B cell (primary cell): Measurements from ENCODE around the gene SLC22A12. TPM values are rescaled to one million over a fixed set of nuclear protein-coding genes. Genes with fewer than 3 reads are reported as not detected.

Experiments used
- ATAC-seq: fragments of 200-7000 bp; cut with Tn5 transposase; one replicate; pipeline ENCODE4 v1.10.0; 2021; ENCODE audit warnings: low read depth, mild to moderate bottlenecking, moderate number of reproducible peaks, moderate library complexity
- CTCF ChIA-PET: fragments of 350-600 bp; sonication (Branson Sonifier 250); formaldehyde crosslinking; loops from one replicate; lab custom pipeline; 2021; ENCODE audit warnings: antibody characterized with exemption, inconsistent platforms; lab: Charles Lee
- POLR2A ChIA-PET: fragments of 350-600 bp; sonication (Branson Sonifier 250); formaldehyde crosslinking; loops from one replicate; lab custom pipeline; 2021; ENCODE audit warnings: antibody characterized with exemption; lab: Charles Lee
- DNase-seq: peaks from one replicate; pipeline ENCODE4 v3.0.0; 2013
- H2AFZ ChIP-seq: 2 replicates; pipeline ENCODE4 v1.6.1; 2012; ENCODE audit warnings: mild to moderate bottlenecking, low read depth, low read length; ENCODE audit not compliant: insufficient read depth, poor library complexity, severe bottlenecking
- H3K27ac ChIP-seq, 2 donors: 1 replicate in 1 of 2; 2 replicates in 1 of 2; pipeline ENCODE4 v1.5.1; 2012 to 2013; ENCODE audit warnings: low read length in 2 of 2, mild to moderate bottlenecking in 2 of 2, moderate library complexity in 1 of 2
- H3K27me3 ChIP-seq, 4 experiments: fragments of 200-600 bp in 1 of 4; sonication (generic) in 1 of 4; replicated peaks in 1 of 4; 1 replicate in 2 of 4; 2 replicates in 2 of 4; pipeline versions ENCODE4 v1.6.1 to v1.7.0; 2013 to 2016; ENCODE audit warnings: low read length in 3 of 4, mild to moderate bottlenecking in 2 of 4, mixed read lengths in 1 of 4, moderate library complexity in 1 of 4; ENCODE audit not compliant: insufficient read depth in 4 of 4, control insufficient read depth in 3 of 4; ENCODE audit errors: control extremely low read depth in 1 of 4
- H3K36me3 ChIP-seq, 2 experiments: replicated peaks in 1 of 2; 1 replicate in 1 of 2; 2 replicates in 1 of 2; pipeline versions ENCODE4 v1.6.1 to v1.7.1; 2013; ENCODE audit warnings: low read length in 1 of 2; ENCODE audit not compliant: insufficient read depth in 2 of 2, control insufficient read depth in 1 of 2; ENCODE audit errors: control extremely low read depth in 1 of 2, extremely low read depth in 1 of 2
- H3K4me1 ChIP-seq, 2 donors: fragments of 200-600 bp in 1 of 2; sonication (generic) in 1 of 2; 1 replicate in 1 of 2; 2 replicates in 1 of 2; pipeline versions ENCODE4 v1.5.1 to v1.6.1; 2013 to 2017; ENCODE audit warnings: low read length in 2 of 2; ENCODE audit not compliant: control insufficient read depth in 2 of 2, insufficient read depth in 2 of 2
- H3K4me2 ChIP-seq: replicated peaks from 2 replicates; pipeline ENCODE3; 2012; ENCODE audit warnings: mild to moderate bottlenecking, low read depth, low read length; ENCODE audit not compliant: poor library complexity, severe bottlenecking
- H3K4me3 ChIP-seq, 5 experiments: fragments of 200-600 bp in 1 of 5; sonication (generic) in 1 of 5; 1 replicate in 3 of 5; 2 replicates in 2 of 5; pipeline versions ENCODE4 v1.5.1 to v1.7.0; 2011 to 2016; ENCODE audit warnings: low read length in 4 of 5, mild to moderate bottlenecking in 4 of 5, low read depth in 2 of 5, control low read depth in 1 of 5, moderate library complexity in 1 of 5; ENCODE audit not compliant: insufficient read depth in 1 of 5; ENCODE audit errors: control extremely low read depth in 1 of 5, extremely low read depth in 1 of 5
- H3K79me2 ChIP-seq: fragments of 200-600 bp; sonication (generic); one replicate; pipeline ENCODE4 v1.6.0; 2016; ENCODE audit warnings: low read length; ENCODE audit not compliant: control insufficient read depth, insufficient read depth
- H3K9ac ChIP-seq: fragments of 200-600 bp; sonication (generic); 2 replicates; pipeline ENCODE4 v1.6.1; 2017; ENCODE audit warnings: mild to moderate bottlenecking, low read length, moderate library complexity
- H3K9me3 ChIP-seq, 3 donors: one replicate each; pipeline versions ENCODE4 v1.6.1 to v1.7.1; 2013; ENCODE audit warnings: low read length in 2 of 3; ENCODE audit not compliant: control insufficient read depth in 2 of 3, insufficient read depth in 1 of 3; ENCODE audit errors: control extremely low read depth in 1 of 3
- H4K20me1 ChIP-seq: 2 replicates; pipeline ENCODE4 v1.6.0; 2012; ENCODE audit warnings: mild to moderate bottlenecking, low read length; ENCODE audit not compliant: insufficient read depth, control insufficient read depth, poor library complexity, severe bottlenecking
- H3K27ac Mint-ChIP-seq: one replicate; pipeline ENCODE4 v1.8.0; 2021; ENCODE audit warnings: mixed read lengths
- H3K27me3 Mint-ChIP-seq: one replicate; pipeline ENCODE4 v1.8.0; 2021; ENCODE audit warnings: mixed read lengths
- H3K4me1 Mint-ChIP-seq: one replicate; pipeline ENCODE4 v1.8.0; 2021; ENCODE audit warnings: mixed read lengths
- H3K4me3 Mint-ChIP-seq: one replicate; pipeline ENCODE4 v1.8.0; 2021; ENCODE audit warnings: mixed read lengths
- H3K9me3 Mint-ChIP-seq: one replicate; pipeline ENCODE4 v1.8.0; 2022; ENCODE audit warnings: mixed read lengths; ENCODE audit not compliant: insufficient read depth
- CTCF ChIP-seq: fragments of 200-600 bp; IDR thresholded peaks from one replicate; pipeline ENCODE4 v1.8.0; 2022; ENCODE audit warnings: antibody characterized with exemption, mild to moderate bottlenecking
- EZH2 ChIP-seq: IDR thresholded peaks from 2 replicates; pipeline ENCODE4 v1.6.1; 2012; ENCODE audit warnings: borderline replicate concordance, low read depth, mild to moderate bottlenecking, moderate library complexity, low read length; ENCODE audit not compliant: insufficient read depth, poor library complexity, severe bottlenecking
- WGBS: methylation state at CpG from one replicate; pipeline ENCODE4 v1.1.5; 2013; ENCODE audit warnings: missing lambda C conversion rate; ENCODE audit not compliant: insufficient coverage; 5-methylcytosine and 5-hydroxymethylcytosine counted together
- intact Hi-C: fragments of 100-400 bp; cut with micrococcal nuclease; formaldehyde crosslinking; loops from one replicate; pipeline ENCODE4 v1.10.0; 2022
- polyA plus RNA-seq: library from polyadenylated mRNA; depleted of rRNA; stranded (reverse); fragments of >200 nt; gene quantifications from 2 replicates; pipeline ENCODE4 v1.2.3, GENCODE V29; 2012
- total RNA-seq, 2 donors: library from RNA; stranded (reverse); fragments of 120-200 nt in 1 of 2; gene quantifications; 1 replicate in 1 of 2; 2 replicates in 1 of 2; pipeline versions ENCODE4 v1.2.3 to v1.2.4, GENCODE V29; 2013 to 2022

SLC22A12 gene
- total and polyA plus RNA-seq, 2 donors (not counting 1 experiment from before 2014, with no cell fraction given): not detected

DNA sequence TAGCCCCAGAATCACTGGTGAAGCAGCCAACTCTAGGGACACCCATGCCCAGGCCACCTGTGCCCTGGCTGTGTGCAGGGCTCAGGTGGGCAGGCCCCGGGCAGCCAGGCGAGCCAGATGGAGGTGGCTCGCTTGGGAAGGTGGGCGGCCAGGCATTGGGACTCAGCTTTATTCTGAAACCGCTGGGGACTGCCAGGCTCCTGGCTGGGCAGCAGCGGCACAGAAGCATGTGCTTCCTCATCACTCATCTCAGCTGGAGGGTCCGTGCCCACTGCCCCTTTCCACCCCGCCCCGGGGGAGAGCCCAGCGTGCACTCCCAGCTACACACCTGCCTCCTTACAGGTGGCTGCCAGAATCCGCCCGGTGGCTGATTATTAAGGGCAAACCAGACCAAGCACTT is 27.1 kb upstream of the SLC22A12 start:
- no peaks in the 10 kb centered on the region for H3K79me2 ChIP-seq
- TF ChIP-seq CTCF: no peak
- TF ChIP-seq EZH2: no peak
- H3K27ac ChIP-seq: no peak overlapping the region
- DNase-seq (no peak), ATAC-seq (no peak)
- H4K20me1 ChIP-seq: no peaks in the 10 kb centered on the region
- H3K9me3 ChIP-seq: no peaks in the 10 kb centered on the region
- no peaks in the 10 kb centered on the region for H3K36me3 ChIP-seq
- ChIA-PET CTCF (no interaction called here), POLR2A (no interaction called here)
- H3K9ac ChIP-seq: no peak overlapping the region
- H3K4me3 ChIP-seq: no peak overlapping the region
- peaks cover 6% of the 10 kb centered on the region for H3K27me3 Mint-ChIP-seq
- no peaks in the 10 kb centered on the region for H3K27me3 ChIP-seq
- H3K4me1 ChIP-seq: no peaks in the 10 kb centered on the region
- H3K4me2 ChIP-seq: no peak overlapping the region
- H3K4me3 Mint-ChIP-seq: no peak overlapping the region
- H2AFZ ChIP-seq: no peak overlapping the region
- intact Hi-C loops: no loop called here
- no peak overlapping the region for H3K27ac Mint-ChIP-seq
- H3K4me1 Mint-ChIP-seq: no peaks in the 10 kb centered on the region
- H3K9me3 Mint-ChIP-seq: no peaks in the 10 kb centered on the region
- WGBS: 96% methylated on average over 10 of the region's 12 CpGs

DNA sequence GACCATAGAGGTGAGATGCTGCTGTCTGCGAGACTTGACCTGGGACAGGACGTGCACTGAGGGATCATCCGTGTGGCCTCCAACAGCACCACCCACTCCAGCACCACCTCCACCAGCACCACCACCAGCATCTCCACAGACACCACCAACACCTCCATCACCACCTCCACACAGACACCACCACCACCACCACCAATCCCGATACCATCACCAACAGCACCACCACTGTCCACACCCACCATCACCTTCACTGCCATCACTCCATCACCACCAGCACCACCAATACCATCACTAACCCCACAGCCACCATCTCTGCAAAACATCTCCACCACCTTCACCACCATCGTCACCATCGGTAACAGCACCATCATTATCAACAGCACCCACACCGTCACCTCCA is 26.6 kb upstream of the SLC22A12 start:
- Histone ChIP-seq H3K9ac (no peak overlapping the region), H3K4me2 (no peak overlapping the region), H3K4me3 (no peak overlapping the region), H4K20me1 (no peaks in the 10 kb centered on the region), H3K79me2 (no peaks in the 10 kb centered on the region), H3K9me3 (no peaks in the 10 kb centered on the region), H3K4me1 (no peaks in the 10 kb centered on the region), H3K27ac (no peak overlapping the region), H3K27me3 (no peaks in the 10 kb centered on the region), H3K36me3 (no peaks in the 10 kb centered on the region), H2AFZ (no peak overlapping the region)
- ATAC-seq (no peak), DNase-seq (no peak)
- TF ChIP-seq CTCF (no peak), EZH2 (no peak)
- WGBS: 95% methylated on average over 4 of the region's 7 CpGs
- H3K27ac Mint-ChIP-seq: no peak overlapping the region
- ChIA-PET POLR2A (no interaction called here), CTCF (no interaction called here)
- peaks cover 6% of the 10 kb centered on the region for H3K27me3 Mint-ChIP-seq
- intact Hi-C loops: no loop called here
- H3K9me3 Mint-ChIP-seq: no peaks in the 10 kb centered on the region
- no peak overlapping the region for H3K4me3 Mint-ChIP-seq
- H3K4me1 Mint-ChIP-seq: no peaks in the 10 kb centered on the region
